ENCODE results near the gene PSME3IP1.
"Not testable (repeated sequence)": the region's sequence is repeated elsewhere in the genome, so short reads cannot be mapped to it uniquely, and the experiment has no call there.

The PSME3IP1 gene

DNA sequence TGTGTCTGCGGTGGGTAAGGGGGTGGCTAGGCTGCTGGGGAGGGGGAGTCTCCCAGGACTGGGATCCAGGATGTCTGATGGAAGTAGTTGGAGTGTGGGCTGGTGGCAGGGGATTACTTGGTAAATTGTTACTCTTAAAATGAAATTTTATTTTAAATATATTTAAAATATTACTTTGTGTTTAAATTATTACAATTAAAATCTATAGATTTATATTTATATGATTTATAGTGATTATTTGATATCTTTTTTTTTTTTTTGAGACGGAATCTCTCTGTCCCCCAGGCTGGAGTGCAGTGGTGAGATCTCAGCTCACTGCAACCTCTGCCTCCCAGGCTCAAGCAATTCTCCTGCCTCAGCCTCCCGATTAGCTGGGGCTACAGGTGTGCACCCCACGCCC is 74.9 kb downstream of the PSME3IP1 start:
- in situ Hi-C loops (cut with HindIII; ENCODE audit: low pct_ligation_motif_present, low sequenced_read_pairs): no loop called here
- Histone ChIP-seq H3K36me3 (replicated peaks) (no peaks in the 10 kb centered on the region), H3K4me3 (ENCODE audit: low read depth, low read length) (no peak overlapping the region), H3K27ac (no peak overlapping the region), H3K27me3 (replicated peaks) (no peaks in the 10 kb centered on the region)
- no peak for DNase-seq
- TF ChIP-seq, protein P1, sequence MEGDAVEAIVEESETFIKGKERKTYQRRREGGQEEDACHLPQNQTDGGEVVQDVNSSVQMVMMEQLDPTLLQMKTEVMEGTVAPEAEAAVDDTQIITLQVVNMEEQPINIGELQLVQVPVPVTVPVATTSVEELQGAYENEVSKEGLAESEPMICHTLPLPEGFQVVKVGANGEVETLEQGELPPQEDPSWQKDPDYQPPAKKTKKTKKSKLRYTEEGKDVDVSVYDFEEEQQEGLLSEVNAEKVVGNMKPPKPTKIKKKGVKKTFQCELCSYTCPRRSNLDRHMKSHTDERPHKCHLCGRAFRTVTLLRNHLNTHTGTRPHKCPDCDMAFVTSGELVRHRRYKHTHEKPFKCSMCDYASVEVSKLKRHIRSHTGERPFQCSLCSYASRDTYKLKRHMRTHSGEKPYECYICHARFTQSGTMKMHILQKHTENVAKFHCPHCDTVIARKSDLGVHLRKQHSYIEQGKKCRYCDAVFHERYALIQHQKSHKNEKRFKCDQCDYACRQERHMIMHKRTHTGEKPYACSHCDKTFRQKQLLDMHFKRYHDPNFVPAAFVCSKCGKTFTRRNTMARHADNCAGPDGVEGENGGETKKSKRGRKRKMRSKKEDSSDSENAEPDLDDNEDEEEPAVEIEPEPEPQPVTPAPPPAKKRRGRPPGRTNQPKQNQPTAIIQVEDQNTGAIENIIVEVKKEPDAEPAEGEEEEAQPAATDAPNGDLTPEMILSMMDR (IDR thresholded peaks at IDR 0.05; ENCODE audit: low read depth, low read length, missing control alignments): no peak

DNA sequence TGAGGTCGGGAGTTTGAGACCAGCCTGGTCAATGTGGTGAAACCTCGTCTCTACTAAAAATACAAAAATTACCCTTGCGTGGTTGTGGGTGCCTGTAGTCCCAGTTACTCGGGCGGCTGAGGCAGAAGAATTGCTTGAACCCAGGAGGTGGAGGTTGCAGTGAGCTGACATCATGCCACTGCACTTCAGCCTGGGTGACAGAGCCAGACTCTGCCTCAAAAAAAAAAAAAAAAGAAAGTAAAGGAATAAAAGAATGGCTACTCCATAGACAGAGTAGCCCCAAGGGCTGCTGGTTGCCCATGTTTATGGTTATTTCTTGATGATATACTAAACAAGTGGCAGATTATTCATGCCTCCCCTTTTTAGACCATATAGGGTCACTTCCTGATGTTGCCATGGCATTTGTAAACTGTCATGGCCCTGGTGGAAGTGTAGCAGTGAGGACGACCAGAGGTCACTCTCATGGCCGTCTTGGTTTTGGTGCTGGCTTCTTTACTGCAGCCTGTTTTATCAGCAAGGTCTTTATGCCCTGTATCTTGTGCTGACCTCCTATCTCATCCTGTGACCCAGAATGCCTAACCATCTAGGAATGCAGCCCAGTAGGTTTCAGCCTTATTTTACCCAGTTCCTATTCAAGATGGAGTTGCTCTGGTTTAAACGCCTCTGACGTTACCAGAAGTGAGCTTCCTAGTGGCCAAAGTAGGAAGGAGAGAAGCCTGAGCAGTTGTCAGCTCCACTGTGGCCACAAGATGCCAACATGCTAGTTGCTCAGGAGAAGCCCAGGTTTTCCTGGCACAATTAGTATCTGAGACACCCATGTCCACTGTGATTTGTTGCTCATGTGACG is 76.4 kb downstream of the PSME3IP1 start:
- H3K27ac ChIP-seq; H3K4me3 ChIP-seq (ENCODE audit: low read depth, low read length); DNase-seq; H3K36me3 ChIP-seq (replicated peaks); H3K27me3 ChIP-seq (replicated peaks); in situ Hi-C loops (cut with HindIII; ENCODE audit: low pct_ligation_motif_present, low sequenced_read_pairs): not testable (repeated sequence)

DNA sequence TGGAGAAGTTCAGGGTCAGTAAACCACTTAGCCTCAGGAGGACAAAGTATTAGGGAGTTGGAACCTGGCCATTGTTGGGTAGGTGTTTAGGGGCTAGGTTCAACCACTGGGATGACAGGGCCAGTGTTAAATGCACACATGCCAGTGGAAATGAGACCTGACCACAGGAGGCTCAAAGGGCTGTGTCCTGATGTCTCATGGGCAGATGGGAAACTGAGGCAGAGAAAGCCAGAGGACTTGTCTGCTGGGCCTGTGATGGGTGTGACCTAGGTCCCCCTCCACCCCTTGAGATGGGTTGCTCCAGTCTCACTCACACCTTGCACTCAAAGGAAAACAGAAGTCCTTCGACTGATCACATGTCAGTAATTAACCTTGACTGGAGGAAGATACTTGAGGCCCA is 77.4 kb downstream of the PSME3IP1 start:
- TF ChIP-seq, protein P1 (IDR thresholded peaks at IDR 0.05; ENCODE audit: low read depth, low read length, missing control alignments): no peak
- H3K27ac ChIP-seq: no peak overlapping the region
- no peaks in the 10 kb centered on the region for H3K36me3 ChIP-seq (replicated peaks)
- in situ Hi-C loops (cut with HindIII; ENCODE audit: low pct_ligation_motif_present, low sequenced_read_pairs): no loop called here
- no peak for DNase-seq
- H3K27me3 ChIP-seq (replicated peaks): no peaks in the 10 kb centered on the region
- no peak overlapping the region for H3K4me3 ChIP-seq (ENCODE audit: low read depth, low read length)

DNA sequence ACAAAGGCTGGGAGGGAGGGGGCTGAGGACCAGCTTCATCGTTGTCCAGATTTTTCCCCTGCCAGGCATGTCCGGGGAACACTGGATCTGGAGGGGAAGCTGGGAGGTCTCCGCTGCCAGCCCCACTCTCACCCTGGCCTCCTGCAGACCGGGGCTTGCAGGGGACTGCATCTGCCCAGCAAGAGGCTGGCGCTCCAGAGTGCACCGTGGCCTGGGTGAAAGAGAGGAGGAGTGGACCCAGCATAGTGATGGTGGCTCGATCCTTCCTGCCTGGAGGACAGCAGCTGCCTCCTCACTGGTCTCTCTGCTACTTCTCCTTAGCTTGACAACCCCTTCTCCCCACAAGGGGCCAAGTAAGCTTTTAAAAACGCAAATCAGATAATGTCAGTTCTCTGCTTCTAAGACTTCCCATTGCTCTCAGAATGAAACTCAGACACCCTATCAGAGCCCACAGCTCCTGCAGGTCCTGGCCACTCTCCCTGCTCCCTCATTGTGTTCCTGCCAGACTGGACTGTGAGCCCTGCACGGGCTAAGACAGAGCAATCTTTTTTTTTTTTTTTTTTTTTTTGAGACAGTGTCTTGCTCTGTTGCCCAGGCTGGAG is 78.4 kb downstream of the PSME3IP1 start:
- no peak overlapping the region for H3K4me3 ChIP-seq (ENCODE audit: low read depth, low read length)
- in situ Hi-C loops (cut with HindIII; ENCODE audit: low pct_ligation_motif_present, low sequenced_read_pairs): no loop called here
- TF ChIP-seq, protein P1 (IDR thresholded peaks at IDR 0.05; ENCODE audit: low read depth, low read length, missing control alignments): no peak
- no peaks in the 10 kb centered on the region for H3K36me3 ChIP-seq (replicated peaks)
- no peaks in the 10 kb centered on the region for H3K27me3 ChIP-seq (replicated peaks)
- DNase-seq: no peak
- H3K27ac ChIP-seq: no peak overlapping the region

DNA sequence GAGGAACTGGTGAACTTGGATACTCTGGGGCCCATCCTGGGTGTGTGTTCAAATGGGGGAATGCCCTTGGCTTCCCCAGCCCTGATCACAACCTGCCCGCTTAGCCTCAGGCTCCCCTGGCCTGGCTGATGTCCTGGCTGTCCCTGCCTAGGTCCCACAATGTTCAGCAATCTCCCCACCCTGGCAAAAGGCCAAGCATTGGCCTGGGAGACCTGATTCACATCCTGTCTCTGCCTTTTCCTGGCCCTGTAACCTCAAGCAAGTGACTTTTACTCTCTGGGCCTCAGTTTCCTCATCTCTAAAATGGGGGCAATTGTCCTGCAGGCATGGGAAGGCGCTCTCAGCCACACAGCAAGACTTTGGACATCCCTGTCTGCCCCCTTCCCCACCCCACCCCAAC is 79.1 kb downstream of the PSME3IP1 start:
- no peak overlapping the region for H3K27ac ChIP-seq

DNA sequence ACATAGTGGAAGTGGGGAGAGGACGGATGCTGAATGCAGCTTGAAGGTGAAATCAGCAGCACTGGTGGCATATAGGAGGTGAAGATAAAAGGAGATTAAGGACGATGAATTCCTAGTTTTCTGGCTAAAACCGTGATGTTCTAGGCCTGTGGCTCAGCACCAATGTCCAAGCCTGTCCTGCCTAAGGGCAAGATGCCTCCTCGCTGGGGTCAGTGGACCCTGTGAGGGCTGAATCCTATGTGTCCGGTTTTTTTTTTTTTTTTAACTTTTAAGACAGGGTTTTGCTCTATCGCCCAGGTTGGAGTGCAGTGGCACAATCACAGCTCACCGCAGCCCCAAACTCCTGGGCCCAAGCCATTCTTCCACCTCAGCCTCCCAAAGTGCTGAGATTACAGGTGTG is 80.7 kb downstream of the PSME3IP1 start:
- in situ Hi-C loops (cut with HindIII; ENCODE audit: low pct_ligation_motif_present, low sequenced_read_pairs): no loop called here
- H3K27me3 ChIP-seq (replicated peaks): no peaks in the 10 kb centered on the region
- no peak overlapping the region for H3K4me3 ChIP-seq (ENCODE audit: low read depth, low read length)
- no peaks in the 10 kb centered on the region for H3K36me3 ChIP-seq (replicated peaks)
- no peak for DNase-seq
- TF ChIP-seq, protein P1 (IDR thresholded peaks at IDR 0.05; ENCODE audit: low read depth, low read length, missing control alignments): no peak
- no peak overlapping the region for H3K27ac ChIP-seq

More for the DNA sequence above, 79.1 kb downstream of the PSME3IP1 start:
- TF ChIP-seq, protein P1 (IDR thresholded peaks at IDR 0.05; ENCODE audit: low read depth, low read length, missing control alignments): no peak
- no peak for DNase-seq
- no peak overlapping the region for H3K4me3 ChIP-seq (ENCODE audit: low read depth, low read length)
- no peaks in the 10 kb centered on the region for H3K27me3 ChIP-seq (replicated peaks)
- in situ Hi-C loops (cut with HindIII; ENCODE audit: low pct_ligation_motif_present, low sequenced_read_pairs): no loop called here
- H3K36me3 ChIP-seq (replicated peaks): no peaks in the 10 kb centered on the region

Measured in brain microvascular endothelial cell (primary cell).